Colonic mucosa (tissue), 4 donors: ENCODE results near the gene CAPN2. TPM values are rescaled to one million over a fixed set of nuclear protein-coding genes. Genes with fewer than 3 reads are reported as not detected.

ENCODE experiments used
- DNase-seq: peaks from one replicate; pipeline ENCODE4 v3.0.0-alpha.2; 2020
- H3K27ac ChIP-seq: fragments of 200-600 bp; one replicate; pipeline ENCODE4 v1.8.0; 2021
- H3K27me3 ChIP-seq: fragments of 200-600 bp; one replicate; pipeline ENCODE4 v1.8.0; 2021
- H3K36me3 ChIP-seq: fragments of 200-600 bp; one replicate; pipeline ENCODE4 v1.8.0; 2021
- H3K4me1 ChIP-seq: fragments of 200-600 bp; one replicate; pipeline ENCODE4 v1.8.0; 2021; ENCODE audit warnings: mild to moderate bottlenecking
- H3K4me3 ChIP-seq: fragments of 200-600 bp; one replicate; pipeline ENCODE4 v1.8.0; 2021
- H3K9ac ChIP-seq, 2 donors: one replicate each; pipeline ENCODE4 v1.7.0; 2013; ENCODE audit warnings: control low read depth in 2 of 2, low read depth in 2 of 2, low read length in 2 of 2
- H3K9me3 ChIP-seq: fragments of 200-600 bp; one replicate; pipeline ENCODE4 v1.8.0; 2021
- CTCF ChIP-seq: fragments of 200-600 bp; IDR thresholded peaks from one replicate; pipeline ENCODE4 v1.8.0; 2022; ENCODE audit warnings: antibody characterized with exemption, mild to moderate bottlenecking
- intact Hi-C: fragments of 100-400 bp; cut with DNase I; formaldehyde crosslinking; loops from one replicate; pipeline ENCODE4 v1.14.1; 2022
- total RNA-seq, 2 donors: library from RNA; stranded (reverse); fragmentation: NEBNext Ultra II Directional in 1 of 2; extraction: Animal tissue kit (Norgen Biotek cat#: 25700) in 1 of 2; gene quantifications; one replicate each; pipeline ENCODE4 v1.2.1, GENCODE V29; 2021
- donor health status: healthy.
- donor health status: DM: no; HTN: no; CAD: no.
- donor health status: DM: no; HTN: no; CAD: no.

Gene CAPN2
- total RNA-seq, 2 donors from 2014 or later, result 197 to 323 TPM

GRCh38 chr1:223721658-223722607 lies 9.6 kb downstream of the CAPN2 start:
- no peak for DNase-seq
- peaks cover 3% of the 10 kb centered on the region for H3K36me3 ChIP-seq

GRCh38 chr1:223723351-223723904 lies 11.1 kb downstream of the CAPN2 start:
- Histone ChIP-seq H3K36me3 (peaks cover 3% of the 10 kb centered on the region), H3K9me3 (no peaks in the 10 kb centered on the region), H3K27me3 (no peaks in the 10 kb centered on the region), H3K4me1 (peaks cover 32% of the 10 kb centered on the region), H3K9ac (no peak overlapping the region), H3K27ac (no peak overlapping the region), H3K4me3 (no peak overlapping the region)
- intact Hi-C loops, result no loop called here
- DNase-seq, result no peak
- TF ChIP-seq CTCF, result no peak

More at GRCh38 chr1:223721658-223722607, 9.6 kb downstream of the CAPN2 start:
- H3K27ac ChIP-seq, result peak overlapping the region; percentile 84
- H3K4me3 ChIP-seq, result no peak overlapping the region
- no peak for TF ChIP-seq CTCF
- H3K4me1 ChIP-seq, result peaks cover 36% of the 10 kb centered on the region
- intact Hi-C loops, result no loop called here
- H3K9ac ChIP-seq, result peak overlapping the region; percentile 40 to 75
- no peaks in the 10 kb centered on the region for H3K27me3 ChIP-seq
- no peaks in the 10 kb centered on the region for H3K9me3 ChIP-seq

- no peak overlapping the region for H3K9ac ChIP-seq
- H3K27ac ChIP-seq, result no peak overlapping the region
- no peak overlapping the region for H3K4me3 ChIP-seq
- intact Hi-C loops, result no loop called here
- peaks cover 3% of the 10 kb centered on the region for H3K36me3 ChIP-seq
- TF ChIP-seq CTCF, result no peak
- DNase-seq, result no peak
- no peaks in the 10 kb centered on the region for H3K9me3 ChIP-seq
- H3K4me1 ChIP-seq, result peaks cover 24% of the 10 kb centered on the region
- no peaks in the 10 kb centered on the region for H3K27me3 ChIP-seq
Observed at GRCh38 chr1:223724376-223724775, 12.0 kb downstream of the CAPN2 start.

- Histone ChIP-seq H3K9me3 (no peaks in the 10 kb centered on the region), H3K9ac (no peak overlapping the region), H3K27me3 (no peaks in the 10 kb centered on the region), H3K4me1 (peaks cover 26% of the 10 kb centered on the region), H3K36me3 (peaks cover 3% of the 10 kb centered on the region), H3K4me3 (no peak overlapping the region), H3K27ac (peak overlapping the region; percentile 46)
- TF ChIP-seq CTCF, result no peak
- intact Hi-C loops, result no loop called here
- no peak for DNase-seq
Observed at GRCh38 chr1:223725578-223725977, 13.2 kb downstream of the CAPN2 start.

GRCh38 chr1:223726380-223727001 lies 14.2 kb downstream of the CAPN2 start:
- Histone ChIP-seq H3K9me3 (no peaks in the 10 kb centered on the region), H3K27ac (peak overlapping the region; percentile 46), H3K9ac (peak overlapping the region in 1 of 2 donors; percentile 55), H3K36me3 (peaks cover 3% of the 10 kb centered on the region), H3K27me3 (no peaks in the 10 kb centered on the region), H3K4me3 (no peak overlapping the region), H3K4me1 (peaks cover 30% of the 10 kb centered on the region)
- TF ChIP-seq CTCF, result no peak
- DNase-seq, result peak; percentile 79
- intact Hi-C loops, result no loop called here
